ENCODE measurements around the gene KLF9.
A peak's percentile ranks its signal among the peaks of the same experiment; 100 is the strongest.

KLF9 gene

DNA sequence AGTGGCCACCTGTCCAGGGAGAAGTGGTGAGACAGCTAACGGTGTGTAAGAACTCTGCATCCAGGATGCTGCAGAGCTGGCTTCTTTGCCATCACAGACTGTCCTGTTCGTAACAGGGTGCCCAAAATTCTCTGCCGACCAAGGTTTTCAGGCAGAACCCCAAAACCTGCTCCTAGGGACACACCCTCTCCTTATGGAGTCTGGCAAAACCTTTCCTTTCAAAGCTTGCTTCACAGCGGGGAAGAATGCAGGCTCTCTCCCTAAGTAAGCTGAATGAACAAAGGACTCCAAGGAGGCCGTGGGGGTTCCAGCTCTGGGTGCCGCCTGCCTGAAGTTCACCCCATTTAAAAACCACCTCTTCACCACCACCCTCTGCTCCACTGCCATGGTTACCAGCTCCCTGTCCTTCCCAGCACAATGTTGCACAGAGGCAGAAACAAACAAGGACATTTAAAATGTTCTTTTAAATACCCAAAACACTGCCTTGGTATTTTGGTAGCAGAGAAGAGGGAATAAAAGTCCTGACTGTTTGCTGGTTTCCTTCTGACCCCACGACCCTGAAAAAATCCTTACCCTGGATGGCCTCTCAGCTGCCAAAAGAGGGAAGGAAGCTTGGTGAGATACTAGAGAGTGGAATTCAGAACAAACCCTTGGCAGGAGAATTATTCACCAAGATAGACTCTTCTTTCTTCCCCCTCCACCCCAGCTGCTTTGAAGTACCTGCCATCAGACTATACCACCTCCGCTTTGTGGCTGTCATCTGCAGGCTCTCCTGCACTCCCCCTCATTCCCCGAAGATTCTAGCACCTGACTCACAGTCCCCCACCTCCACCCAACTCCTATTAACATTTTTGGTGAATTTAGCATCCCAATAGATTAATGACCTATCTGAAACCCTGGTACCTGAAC is 7.1 kb upstream of the KLF9 start:
- DNase-seq = no peak

GRCh38 chr9:70420441-70421271 is 6.2 kb upstream of the KLF9 start:
- peak; percentile 55 for DNase-seq

DNA sequence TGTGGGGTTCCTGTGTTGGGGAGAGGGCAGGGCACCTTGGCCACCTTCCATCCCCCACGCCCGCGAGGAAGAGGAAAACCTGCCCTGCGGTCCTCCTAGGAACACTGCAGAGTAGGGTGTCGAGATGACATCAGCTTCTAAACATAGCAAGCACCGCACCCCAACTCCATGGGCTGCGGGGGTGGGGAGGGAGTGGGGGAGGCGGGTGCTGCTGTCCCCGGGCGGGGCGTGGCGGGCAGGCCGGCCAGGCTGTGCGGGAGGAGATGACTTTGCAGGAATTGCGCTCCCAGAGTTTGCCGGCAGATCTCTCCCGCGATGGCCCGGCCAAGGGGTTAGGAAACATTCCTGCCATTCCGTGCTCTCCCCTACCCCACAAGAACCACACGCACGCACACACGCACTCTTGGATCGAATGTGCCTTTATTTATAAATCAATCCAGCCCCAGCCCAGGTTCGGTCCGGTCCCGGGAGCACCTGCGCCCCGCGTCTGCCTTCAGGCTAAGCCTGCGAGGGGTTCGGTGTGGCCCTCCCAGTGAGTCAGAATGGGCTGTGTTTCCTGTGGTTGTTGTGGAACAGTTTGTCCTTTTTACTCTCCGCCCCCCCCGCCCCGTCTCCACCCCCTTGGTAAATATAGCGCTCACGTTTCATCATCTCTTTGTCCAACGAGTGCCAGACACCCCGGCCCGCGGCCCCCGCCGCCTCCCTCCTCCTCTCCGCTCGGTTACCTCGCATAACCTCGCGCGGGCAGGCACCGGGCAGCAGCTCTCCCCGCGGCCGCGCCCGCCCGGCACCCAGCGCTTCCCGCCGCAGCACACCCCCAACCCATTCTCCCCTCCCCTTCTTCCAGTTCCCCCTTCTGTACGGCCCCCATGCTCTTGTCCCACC is 5.3 kb upstream of the KLF9 start:
- peak; percentile 95 for DNase-seq

- DNase-seq = peak; percentile 99
These were observed 4.5 kb upstream of the KLF9 start for GRCh38 chr9:70418822-70419555.

GRCh38 chr9:70415476-70415875 is 1.0 kb upstream of the KLF9 start:
- no peak for DNase-seq

DNA sequence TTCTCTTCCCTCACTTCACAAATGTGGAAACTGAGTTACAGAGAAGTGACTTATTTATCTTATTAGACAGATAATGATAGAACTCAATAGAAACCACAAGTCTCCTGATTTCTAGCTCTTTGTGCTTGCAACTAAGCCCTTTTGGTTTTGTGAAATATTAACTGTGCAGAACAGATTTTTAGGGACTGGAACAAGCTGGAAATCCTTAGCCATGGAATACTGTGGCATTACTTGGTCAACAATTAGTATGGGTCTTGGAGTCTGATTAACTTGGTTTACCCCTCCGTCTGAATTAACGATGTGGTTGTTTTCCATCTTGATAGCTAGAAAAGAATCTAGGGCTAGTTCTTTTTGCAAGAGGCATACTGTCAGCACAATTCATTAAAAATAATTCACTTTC is 584 bp upstream of the KLF9 start:
- no peak for DNase-seq

- no peak for DNase-seq
These were observed 1.0 kb downstream of the KLF9 start for GRCh38 chr9:70413464-70413798.

DNA sequence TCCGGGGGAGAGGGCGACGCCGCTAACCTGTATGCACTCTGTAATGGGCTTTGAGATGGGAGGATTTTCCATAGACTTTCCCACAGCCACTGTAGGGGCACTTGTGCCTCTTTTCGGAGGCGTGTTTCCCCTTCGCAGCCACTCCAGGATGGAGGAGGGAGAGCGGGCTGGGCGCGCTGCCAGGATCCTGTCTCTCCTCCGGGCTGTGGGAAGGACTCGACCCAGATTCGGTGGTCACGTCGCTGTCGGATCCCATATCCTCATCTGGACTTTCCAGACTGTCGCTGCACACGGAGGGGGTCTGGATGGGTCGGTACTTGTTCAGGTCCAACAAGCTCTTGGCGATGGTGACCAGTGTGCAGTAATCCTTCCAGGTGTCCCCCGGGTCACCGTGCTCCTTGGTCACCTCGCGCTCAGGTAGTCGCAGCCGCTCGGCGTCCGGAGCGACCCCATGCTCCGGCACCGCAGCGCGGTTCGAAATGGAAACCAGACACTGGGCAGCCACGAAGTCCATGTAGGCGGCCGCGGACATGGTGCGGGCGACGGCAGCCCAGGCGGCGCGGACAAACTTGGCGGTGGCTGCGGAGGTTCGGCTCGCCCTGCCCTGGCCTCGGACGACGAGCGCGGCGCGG is 1.5 kb downstream of the KLF9 start:
- DNase-seq = peak; percentile 56

DNA sequence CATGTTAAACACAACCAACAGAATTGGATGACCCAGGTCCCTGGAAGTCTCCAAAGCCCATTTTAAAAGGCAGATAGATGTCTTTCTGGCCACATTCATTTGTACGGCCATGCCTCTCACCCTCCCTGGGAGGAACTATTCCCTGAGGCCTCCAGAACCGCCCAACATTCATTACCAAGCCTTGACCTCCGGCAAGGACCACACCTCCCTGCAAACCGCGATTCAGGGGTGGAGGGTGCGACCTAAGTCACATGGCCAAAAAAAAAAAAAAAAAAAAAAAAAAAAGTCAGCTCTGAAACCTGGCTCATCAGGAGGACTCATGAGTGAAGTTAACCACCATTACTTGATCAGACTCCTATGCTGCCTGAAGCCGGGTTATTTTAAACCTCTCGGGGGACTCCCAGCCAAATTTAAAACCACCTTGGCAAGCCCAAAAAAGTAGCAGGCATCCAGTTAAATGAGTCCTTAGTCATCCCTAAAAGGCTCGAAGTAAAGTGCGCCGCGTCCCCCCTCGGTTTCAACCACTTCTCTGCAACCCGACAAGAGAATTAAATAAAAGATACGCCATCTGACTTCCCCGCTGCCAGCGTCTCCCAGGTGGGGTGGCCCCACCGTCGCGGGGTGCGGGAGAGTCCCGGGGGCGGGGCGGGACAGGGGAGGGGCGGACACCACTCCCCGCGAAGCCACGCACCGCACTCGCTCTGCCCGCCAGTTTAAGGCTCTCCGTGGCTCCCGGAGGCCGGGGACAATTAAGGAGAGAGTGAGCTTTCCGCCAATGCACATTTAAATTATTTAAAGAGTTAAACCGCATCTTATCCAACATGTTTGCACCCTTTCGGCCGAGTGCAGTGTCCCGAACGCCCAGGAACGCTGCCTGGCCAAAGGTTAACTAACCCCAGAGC is 2.3 kb downstream of the KLF9 start:
- DNase-seq = peak; percentile 94

DNA sequence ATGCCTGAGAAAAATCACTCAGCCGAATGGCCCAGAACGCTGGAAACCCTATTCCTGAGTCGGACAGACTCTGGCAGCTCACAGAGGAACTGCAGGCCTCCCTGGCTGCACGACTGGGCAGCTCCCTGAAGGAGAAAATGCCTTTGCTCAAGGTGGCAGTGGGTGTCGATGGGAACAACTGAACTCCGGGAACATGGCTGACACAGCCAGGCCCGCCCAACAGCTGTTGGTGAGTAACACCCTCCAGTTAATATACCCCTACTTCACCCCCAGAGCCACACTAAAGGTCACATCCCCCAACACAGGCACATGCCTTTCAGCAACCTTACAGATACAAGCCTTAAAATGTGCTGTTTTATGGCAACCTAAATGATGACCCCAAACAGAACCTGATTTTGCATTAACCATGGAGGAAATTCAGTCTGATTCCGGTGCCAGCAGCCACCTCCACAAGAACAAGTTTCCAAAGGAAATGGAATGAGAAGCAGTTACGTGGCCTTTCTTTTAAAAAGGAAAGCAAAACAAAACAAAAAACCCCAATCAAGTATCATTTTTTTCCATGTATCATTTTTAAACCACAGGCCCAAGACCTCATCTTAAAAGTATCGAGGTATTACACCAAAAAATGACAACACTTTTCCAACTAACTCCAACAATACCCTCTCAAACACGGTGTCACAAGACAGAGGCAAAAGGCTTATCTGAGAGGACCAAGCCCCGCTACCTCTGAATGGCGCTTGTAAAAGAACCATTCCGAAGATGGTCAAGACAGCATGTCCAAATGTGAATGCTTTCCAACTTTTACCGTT is 3.1 kb downstream of the KLF9 start:
- DNase-seq = peak; percentile 42

DNA sequence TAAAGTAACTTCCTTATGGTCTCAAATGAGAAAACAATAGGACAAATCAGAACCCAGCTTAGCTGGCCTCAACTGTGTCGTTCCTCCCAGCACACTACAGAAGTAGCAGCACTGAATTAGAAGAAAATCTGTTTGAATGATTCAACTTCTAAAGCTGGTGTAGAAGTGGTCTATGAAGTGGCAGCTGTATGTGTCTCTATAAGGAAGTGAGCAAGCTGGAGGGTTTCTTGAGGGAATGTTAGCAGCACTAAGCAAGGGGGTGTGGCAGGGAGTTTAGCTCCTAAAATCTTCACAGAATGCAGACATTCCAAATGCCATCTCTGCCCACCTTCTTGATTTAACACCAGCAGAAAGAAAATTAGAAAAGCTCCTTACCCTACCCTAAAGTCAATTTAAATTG is 4.1 kb downstream of the KLF9 start:
- DNase-seq = no peak

GRCh38 chr9:70409800-70410199 is 4.7 kb downstream of the KLF9 start:
- no peak for DNase-seq

- no peak for DNase-seq
These were observed 5.2 kb downstream of the KLF9 start for GRCh38 chr9:70409280-70409679.

- no peak for DNase-seq
These were observed 5.9 kb downstream of the KLF9 start for GRCh38 chr9:70408393-70409040.

GRCh38 chr9:70407081-70407503 is 7.4 kb downstream of the KLF9 start:
- no peak for DNase-seq

DNA sequence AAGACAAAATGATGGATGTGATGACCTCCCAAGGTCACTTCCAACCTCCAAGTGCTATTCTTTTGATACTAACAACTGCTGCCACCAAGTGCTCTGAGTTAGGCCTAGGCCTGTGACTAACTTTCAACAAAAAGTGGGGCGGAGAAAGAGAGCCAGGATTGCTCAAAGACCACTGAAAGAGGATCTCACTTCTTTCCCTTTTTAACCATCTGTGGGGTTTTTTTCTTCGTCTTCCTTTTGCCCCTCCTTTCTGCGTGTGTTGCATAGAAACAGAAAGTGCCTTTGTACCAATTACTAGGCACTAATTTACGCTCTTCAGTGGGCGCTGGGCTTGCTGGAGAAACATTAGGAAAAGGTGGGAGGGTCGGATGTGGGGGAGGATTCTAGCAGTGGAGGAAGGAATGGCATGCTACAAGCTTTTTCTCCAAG is 8.0 kb downstream of the KLF9 start:
- no peak for DNase-seq

GRCh38 chr9:70405808-70406433 is 8.5 kb downstream of the KLF9 start:
- peak; percentile 47 for DNase-seq

- no peak for DNase-seq
These were observed 10.2 kb downstream of the KLF9 start for GRCh38 chr9:70404261-70404660.

DNA sequence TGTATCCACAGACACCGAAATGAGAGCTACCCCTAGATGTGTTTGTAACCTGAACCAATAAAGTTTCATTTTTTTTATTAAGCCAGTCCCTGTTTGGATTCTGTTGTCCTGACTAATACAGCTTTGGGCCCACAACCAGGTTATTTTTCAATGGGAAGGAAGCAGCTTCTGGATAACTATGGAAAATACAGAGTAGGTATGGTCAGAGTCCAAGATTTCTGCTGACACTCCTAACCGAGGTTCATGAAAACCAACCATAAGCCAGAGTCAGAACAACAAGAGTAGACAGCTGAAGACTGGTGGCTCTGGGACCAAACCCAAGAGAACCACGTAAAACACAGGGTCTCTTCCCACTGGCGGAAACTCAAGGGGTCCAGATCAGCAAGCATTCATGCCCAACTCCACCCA is 10.8 kb downstream of the KLF9 start:
- no peak for DNase-seq
